ENCODE data around the gene PFKM.
A peak's percentile ranks its signal among the peaks of the same experiment; 100 is the strongest.
"Not testable (repeated sequence)": the region's sequence is repeated elsewhere in the genome, so short reads cannot be mapped to it uniquely, and the experiment has no call there.

PFKM gene

DNA sequence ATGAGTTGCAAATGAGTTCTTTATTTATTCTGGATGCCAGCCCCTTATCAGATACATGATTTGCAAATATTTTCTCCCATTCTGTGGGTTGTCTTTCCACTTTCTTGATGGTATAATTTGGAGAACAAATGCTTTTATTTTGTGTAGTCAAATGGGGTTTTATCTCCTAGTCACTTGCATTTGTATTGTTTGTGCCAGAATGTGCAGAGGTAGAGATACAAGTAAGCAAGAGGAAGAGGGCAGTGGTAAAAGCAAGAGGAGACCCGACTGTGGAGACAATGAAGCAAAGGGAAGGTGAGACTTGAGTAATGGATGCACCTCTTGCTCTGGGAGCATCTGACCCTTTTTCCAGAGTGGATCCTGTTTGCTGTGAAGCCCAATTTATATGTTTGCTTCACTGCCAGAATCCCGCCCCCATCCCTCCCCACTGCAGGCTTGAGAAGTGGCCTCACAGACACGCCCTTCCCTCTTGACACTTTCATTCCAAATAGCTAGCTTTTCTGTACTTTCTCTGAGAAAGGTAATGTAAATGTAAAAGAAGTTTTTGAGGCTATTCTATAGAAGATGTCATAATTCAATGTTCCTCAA, 786 bp upstream of the PFKM start:
- H3K4me3 ChIP-seq (ENCODE audit: low read length): peak overlapping the region; percentile 76
- H3K27me3 ChIP-seq (ENCODE audit: control insufficient read depth, insufficient read depth, low read length): no peaks in the 10 kb centered on the region
- peaks cover 17% of the 10 kb centered on the region for H3K4me1 ChIP-seq (ENCODE audit: control insufficient read depth, low read depth, low read length)
- H3K27ac ChIP-seq (ENCODE audit: low read length): no peak overlapping the region
- H3K36me3 ChIP-seq (ENCODE audit: control insufficient read depth, low read depth, low read length): peaks cover 11% of the 10 kb centered on the region
- no peaks in the 10 kb centered on the region for H3K9me3 ChIP-seq (ENCODE audit: control insufficient read depth, low read depth, low read length)
- H3K9ac ChIP-seq (ENCODE audit: low read length): no peak overlapping the region

DNA sequence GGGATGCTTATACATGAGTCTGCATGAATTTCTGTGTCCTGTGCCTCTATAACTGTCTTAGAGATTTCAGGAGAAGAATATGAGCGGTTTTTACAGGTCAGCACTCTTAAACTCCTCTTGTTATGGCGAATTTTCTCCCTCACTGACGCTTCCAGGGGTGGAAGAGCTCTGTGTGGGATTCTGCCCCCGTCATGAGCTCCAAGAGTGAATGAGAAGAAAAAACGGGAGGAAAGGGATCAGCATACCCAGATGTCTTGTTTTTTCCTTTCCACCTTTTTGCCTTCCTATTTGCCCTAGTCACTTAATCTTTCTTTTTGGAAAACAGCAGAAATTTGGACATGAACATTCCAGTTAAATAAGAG, 651 bp downstream of the PFKM start:
- Histone ChIP-seq H3K27me3 (ENCODE audit: control insufficient read depth, insufficient read depth, low read length) (no peaks in the 10 kb centered on the region), H3K27ac (ENCODE audit: low read length) (no peak overlapping the region)

DNA sequence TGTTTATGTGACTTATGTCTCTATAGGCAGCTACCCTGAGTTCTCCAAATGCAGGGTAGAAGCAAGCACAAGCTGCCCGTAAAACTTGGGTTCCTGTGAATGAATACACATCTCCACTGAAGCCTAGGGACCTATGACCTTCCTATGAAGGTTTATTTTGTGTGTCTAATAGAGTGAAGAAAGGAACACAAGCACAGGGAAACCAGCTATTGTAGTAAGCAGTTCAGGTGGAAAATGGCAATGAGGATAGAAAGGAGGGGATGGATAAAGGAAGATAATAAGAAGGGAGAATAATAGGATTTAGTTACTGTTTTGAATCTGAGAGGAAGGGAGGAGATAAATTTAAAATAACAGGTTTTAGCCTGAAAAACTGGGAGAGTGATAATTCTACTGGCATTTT, 2.4 kb downstream of the PFKM start:
- Histone ChIP-seq H3K4me3 (ENCODE audit: low read length) (no peak overlapping the region), H3K4me1 (ENCODE audit: control insufficient read depth, low read depth, low read length) (peaks cover 17% of the 10 kb centered on the region)

More for the DNA sequence above, 651 bp downstream of the PFKM start:
- peak overlapping the region; percentile 76 for H3K4me3 ChIP-seq (ENCODE audit: low read length)
- H3K9ac ChIP-seq (ENCODE audit: low read length): peak overlapping the region; percentile 63
- no peaks in the 10 kb centered on the region for H3K9me3 ChIP-seq (ENCODE audit: control insufficient read depth, low read depth, low read length)
- H3K4me1 ChIP-seq (ENCODE audit: control insufficient read depth, low read depth, low read length): peaks cover 17% of the 10 kb centered on the region
- H3K36me3 ChIP-seq (ENCODE audit: control insufficient read depth, low read depth, low read length): peaks cover 21% of the 10 kb centered on the region

DNA sequence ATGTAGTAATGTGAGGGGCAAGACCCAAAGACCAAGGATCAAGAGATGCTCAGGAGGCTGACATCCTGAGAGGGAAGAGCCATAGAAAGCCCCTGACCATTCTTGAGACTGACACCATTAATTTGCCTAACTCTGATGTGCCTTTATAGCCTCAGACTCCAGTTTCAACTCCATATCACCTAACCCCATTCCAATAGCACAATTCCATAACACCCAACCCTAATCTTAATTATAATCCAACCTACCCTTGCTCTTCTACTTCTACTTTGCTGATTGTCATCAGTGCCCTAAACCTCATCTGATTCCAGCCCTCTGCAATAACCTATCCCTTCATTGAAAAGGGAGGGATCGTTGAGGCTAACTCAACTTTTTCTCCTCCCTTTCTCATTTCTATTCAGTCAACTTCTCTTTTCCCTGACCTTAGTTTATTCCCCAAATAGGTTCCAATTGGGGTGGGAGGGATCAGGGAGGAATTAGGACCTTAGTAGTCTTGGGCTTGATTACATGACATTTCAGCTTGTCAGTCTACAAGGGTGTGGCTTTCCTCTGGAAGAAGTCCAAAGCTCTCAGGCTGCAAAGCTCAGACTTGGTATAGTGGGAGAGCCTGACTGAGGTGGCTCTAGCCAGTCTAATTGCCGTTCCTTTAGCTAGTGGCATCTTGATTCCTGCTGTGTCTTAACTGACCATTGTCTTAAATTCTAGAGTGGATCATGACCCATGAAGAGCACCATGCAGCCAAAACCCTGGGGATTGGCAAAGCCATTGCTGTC, 3.1 kb downstream of the PFKM start:
- H3K9me3 ChIP-seq (ENCODE audit: control insufficient read depth, low read depth, low read length): no peaks in the 10 kb centered on the region
- H3K4me1 ChIP-seq (ENCODE audit: control insufficient read depth, low read depth, low read length): peaks cover 17% of the 10 kb centered on the region
- no peak overlapping the region for H3K4me3 ChIP-seq (ENCODE audit: low read length)
- H3K9ac ChIP-seq (ENCODE audit: low read length): no peak overlapping the region
- peaks cover 34% of the 10 kb centered on the region for H3K36me3 ChIP-seq (ENCODE audit: control insufficient read depth, low read depth, low read length)
- H3K27me3 ChIP-seq (ENCODE audit: control insufficient read depth, insufficient read depth, low read length): no peaks in the 10 kb centered on the region
- H3K27ac ChIP-seq (ENCODE audit: low read length): no peak overlapping the region

More for the DNA sequence above, 2.4 kb downstream of the PFKM start:
- H3K27me3 ChIP-seq (ENCODE audit: control insufficient read depth, insufficient read depth, low read length): no peaks in the 10 kb centered on the region
- H3K9ac ChIP-seq (ENCODE audit: low read length): no peak overlapping the region
- peaks cover 28% of the 10 kb centered on the region for H3K36me3 ChIP-seq (ENCODE audit: control insufficient read depth, low read depth, low read length)
- H3K27ac ChIP-seq (ENCODE audit: low read length): no peak overlapping the region
- no peaks in the 10 kb centered on the region for H3K9me3 ChIP-seq (ENCODE audit: control insufficient read depth, low read depth, low read length)

DNA sequence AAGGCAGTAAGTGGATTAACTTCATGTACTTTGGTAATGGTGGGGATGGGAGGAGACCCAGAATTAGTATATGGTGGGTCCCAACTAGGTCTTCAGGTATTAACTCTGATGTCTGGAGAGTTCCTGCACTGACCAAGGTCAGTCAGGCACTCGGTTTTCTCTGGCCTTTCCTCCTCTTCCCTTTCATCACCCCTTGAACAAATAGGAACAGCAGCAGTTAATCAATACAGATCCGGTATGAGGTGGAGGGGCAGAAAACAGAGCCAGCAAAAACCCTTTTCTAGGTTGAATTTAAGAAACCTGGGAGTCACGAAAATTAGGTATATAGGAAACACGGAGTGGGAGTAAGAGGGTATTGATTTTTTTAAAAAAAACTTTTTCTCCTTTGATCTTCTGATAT, 4.0 kb downstream of the PFKM start:
- no peaks in the 10 kb centered on the region for H3K27me3 ChIP-seq (ENCODE audit: control insufficient read depth, insufficient read depth, low read length)
- H3K36me3 ChIP-seq (ENCODE audit: control insufficient read depth, low read depth, low read length): peaks cover 39% of the 10 kb centered on the region
- H3K4me1 ChIP-seq (ENCODE audit: control insufficient read depth, low read depth, low read length): peaks cover 16% of the 10 kb centered on the region
- no peak overlapping the region for H3K4me3 ChIP-seq (ENCODE audit: low read length)
- H3K27ac ChIP-seq (ENCODE audit: low read length): no peak overlapping the region
- H3K9ac ChIP-seq (ENCODE audit: low read length): no peak overlapping the region
- H3K9me3 ChIP-seq (ENCODE audit: control insufficient read depth, low read depth, low read length): no peaks in the 10 kb centered on the region

DNA sequence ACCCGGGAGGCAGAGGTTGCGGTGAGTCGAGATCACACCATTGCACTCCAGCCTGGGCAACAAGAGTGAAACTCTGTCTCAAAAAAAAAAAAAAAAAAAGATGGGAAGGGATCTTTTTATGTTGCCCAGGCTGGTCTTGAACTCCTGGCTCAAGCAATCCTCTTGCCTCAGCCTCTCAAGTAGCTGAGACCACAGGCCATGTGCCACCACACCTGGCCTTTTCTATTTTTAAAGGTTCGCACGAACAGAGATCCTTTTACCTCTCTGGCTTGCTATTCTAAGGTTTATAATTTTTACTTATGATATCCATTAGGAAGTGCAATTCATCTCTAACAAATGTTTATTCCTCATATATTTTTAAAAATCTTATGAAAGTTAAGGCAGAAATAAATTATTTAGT, 6.4 kb downstream of the PFKM start:
- H3K4me1 ChIP-seq (ENCODE audit: control insufficient read depth, low read depth, low read length); H3K27me3 ChIP-seq (ENCODE audit: control insufficient read depth, insufficient read depth, low read length); H3K9me3 ChIP-seq (ENCODE audit: control insufficient read depth, low read depth, low read length); H3K27ac ChIP-seq (ENCODE audit: low read length); H3K9ac ChIP-seq (ENCODE audit: low read length); H3K4me3 ChIP-seq (ENCODE audit: low read length): not testable (repeated sequence)
- H3K36me3 ChIP-seq (ENCODE audit: control insufficient read depth, low read depth, low read length): peaks cover 56% of the 10 kb centered on the region

DNA sequence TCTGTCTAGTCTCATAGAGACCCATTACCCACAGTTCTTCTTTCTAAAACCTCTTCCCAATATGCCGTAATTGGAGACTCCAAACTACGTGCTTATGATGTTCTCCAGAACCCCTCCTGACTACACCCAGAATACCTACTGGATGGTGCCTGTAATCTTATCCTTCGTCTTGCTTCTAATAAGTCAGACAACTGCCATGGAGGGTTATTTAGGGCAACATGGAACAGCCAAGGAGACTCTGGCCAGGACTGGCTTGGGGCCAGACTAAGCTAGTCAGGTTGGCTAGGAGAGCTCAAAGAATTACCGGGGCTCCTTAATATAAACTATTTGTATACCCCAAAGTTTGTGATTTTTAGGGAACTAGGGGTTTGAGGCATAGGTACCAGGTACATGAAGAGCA, 6.8 kb downstream of the PFKM start:
- H3K27me3 ChIP-seq (ENCODE audit: control insufficient read depth, insufficient read depth, low read length): no peaks in the 10 kb centered on the region
- H3K36me3 ChIP-seq (ENCODE audit: control insufficient read depth, low read depth, low read length): peaks cover 60% of the 10 kb centered on the region
- H3K9me3 ChIP-seq (ENCODE audit: control insufficient read depth, low read depth, low read length): no peaks in the 10 kb centered on the region
- no peaks in the 10 kb centered on the region for H3K4me1 ChIP-seq (ENCODE audit: control insufficient read depth, low read depth, low read length)
- no peak overlapping the region for H3K4me3 ChIP-seq (ENCODE audit: low read length)
- H3K27ac ChIP-seq (ENCODE audit: low read length): no peak overlapping the region
- no peak overlapping the region for H3K9ac ChIP-seq (ENCODE audit: low read length)

DNA sequence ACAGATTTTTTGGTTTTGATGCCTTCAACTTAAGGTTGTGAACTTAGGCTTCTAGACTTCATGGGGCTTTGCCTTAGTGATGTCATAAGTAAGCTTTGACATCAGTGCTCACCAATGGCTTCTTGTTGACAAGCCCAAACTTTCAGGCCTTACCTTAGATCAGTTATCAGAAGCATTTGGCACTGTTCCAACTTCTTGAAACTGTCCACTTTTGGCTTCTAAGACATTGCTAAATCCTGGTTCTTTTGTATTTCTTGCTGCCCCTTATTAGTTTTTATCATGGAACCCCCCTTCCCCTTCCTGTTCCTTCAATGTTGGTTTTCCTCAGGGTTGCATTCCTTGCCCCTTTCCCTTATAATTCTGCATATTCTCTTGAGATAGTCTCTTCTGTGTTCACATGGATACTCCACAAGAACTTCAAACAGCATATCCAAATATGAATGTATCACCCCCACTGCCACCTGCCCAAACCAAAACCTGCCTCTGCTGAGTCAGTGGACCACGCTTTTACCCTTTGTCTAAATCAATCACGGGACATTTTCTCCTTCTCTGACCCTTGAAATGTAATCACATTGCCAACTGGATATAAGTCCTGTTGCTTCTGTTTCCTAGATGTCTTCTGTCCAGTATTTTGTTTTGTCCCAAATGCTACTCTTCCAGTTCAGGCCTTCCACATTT, 7.9 kb downstream of the PFKM start:
- Histone ChIP-seq H3K4me3 (ENCODE audit: low read length) (no peak overlapping the region), H3K27me3 (ENCODE audit: control insufficient read depth, insufficient read depth, low read length) (no peaks in the 10 kb centered on the region), H3K4me1 (ENCODE audit: control insufficient read depth, low read depth, low read length) (no peaks in the 10 kb centered on the region), H3K36me3 (ENCODE audit: control insufficient read depth, low read depth, low read length) (peaks cover 71% of the 10 kb centered on the region), H3K27ac (ENCODE audit: low read length) (no peak overlapping the region), H3K9ac (ENCODE audit: low read length) (no peak overlapping the region), H3K9me3 (ENCODE audit: control insufficient read depth, low read depth, low read length) (no peaks in the 10 kb centered on the region)

DNA sequence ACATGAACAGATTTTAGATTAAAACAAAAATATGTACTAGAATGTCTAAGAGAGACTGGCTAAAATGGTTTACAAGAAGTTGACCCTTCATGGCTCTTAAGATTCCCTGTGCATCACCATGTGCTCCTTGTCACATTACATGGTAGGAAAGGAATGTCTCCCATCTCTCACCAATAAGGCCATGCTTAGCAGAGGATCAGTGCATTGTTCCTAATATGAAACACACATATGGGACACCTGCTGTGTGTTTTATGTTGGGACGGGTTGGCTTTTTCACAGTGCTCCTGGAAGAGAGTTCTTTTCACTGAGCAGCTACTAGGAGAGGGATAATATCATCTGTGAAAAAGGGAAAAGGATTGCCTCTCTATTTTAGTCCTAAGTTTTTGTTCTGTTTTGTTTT, 9.6 kb downstream of the PFKM start:
- Histone ChIP-seq H3K4me3 (ENCODE audit: low read length) (no peak overlapping the region), H3K27me3 (ENCODE audit: control insufficient read depth, insufficient read depth, low read length) (no peaks in the 10 kb centered on the region), H3K9me3 (ENCODE audit: control insufficient read depth, low read depth, low read length) (no peaks in the 10 kb centered on the region), H3K4me1 (ENCODE audit: control insufficient read depth, low read depth, low read length) (no peaks in the 10 kb centered on the region), H3K27ac (ENCODE audit: low read length) (no peak overlapping the region), H3K36me3 (ENCODE audit: control insufficient read depth, low read depth, low read length) (peaks cover 73% of the 10 kb centered on the region), H3K9ac (ENCODE audit: low read length) (no peak overlapping the region)

DNA sequence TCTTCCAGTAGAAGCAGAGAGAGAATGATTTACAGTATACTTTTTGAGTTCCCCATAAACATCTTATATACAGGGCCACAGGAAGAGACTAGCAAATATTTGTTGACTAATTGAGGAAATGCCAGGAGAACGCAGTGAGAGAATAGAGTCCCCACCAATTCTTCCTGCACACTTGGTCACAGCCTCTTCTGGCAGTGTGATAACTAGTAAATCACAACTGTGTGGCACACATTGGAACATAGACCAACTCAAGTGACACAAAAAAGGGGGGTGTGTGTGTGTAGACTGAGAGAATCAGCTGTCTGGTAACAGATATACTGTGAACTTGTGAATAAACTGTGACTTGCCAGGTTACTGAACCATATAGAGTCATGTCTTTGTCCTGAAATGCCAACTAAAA, 10.2 kb downstream of the PFKM start:
- Histone ChIP-seq H3K27ac (ENCODE audit: low read length) (no peak overlapping the region), H3K4me1 (ENCODE audit: control insufficient read depth, low read depth, low read length) (no peaks in the 10 kb centered on the region), H3K4me3 (ENCODE audit: low read length) (no peak overlapping the region), H3K9me3 (ENCODE audit: control insufficient read depth, low read depth, low read length) (no peaks in the 10 kb centered on the region), H3K36me3 (ENCODE audit: control insufficient read depth, low read depth, low read length) (peaks cover 76% of the 10 kb centered on the region), H3K9ac (ENCODE audit: low read length) (no peak overlapping the region), H3K27me3 (ENCODE audit: control insufficient read depth, insufficient read depth, low read length) (no peaks in the 10 kb centered on the region)

DNA sequence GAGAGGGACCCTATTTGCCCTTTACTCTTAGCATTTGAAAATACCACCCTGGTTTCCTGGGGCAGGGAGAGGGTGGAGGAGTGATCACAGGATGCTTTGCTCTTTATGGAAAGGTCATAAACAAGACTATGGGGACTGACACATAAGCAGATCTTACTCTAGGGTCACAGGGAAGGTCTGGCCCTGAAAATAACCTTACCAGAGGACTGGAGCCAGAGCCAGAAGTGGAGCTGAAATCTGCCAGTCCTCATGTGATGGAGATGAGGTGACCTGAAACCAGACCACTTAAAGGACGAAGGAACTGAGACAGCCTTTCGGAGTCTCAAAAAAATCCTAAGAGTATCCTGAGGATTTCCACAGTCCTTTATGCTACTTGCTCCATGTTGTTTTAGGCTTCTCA, 12.4 kb downstream of the PFKM start:
- peaks cover 79% of the 10 kb centered on the region for H3K36me3 ChIP-seq (ENCODE audit: control insufficient read depth, low read depth, low read length)
- no peak overlapping the region for H3K27ac ChIP-seq (ENCODE audit: low read length)

DNA sequence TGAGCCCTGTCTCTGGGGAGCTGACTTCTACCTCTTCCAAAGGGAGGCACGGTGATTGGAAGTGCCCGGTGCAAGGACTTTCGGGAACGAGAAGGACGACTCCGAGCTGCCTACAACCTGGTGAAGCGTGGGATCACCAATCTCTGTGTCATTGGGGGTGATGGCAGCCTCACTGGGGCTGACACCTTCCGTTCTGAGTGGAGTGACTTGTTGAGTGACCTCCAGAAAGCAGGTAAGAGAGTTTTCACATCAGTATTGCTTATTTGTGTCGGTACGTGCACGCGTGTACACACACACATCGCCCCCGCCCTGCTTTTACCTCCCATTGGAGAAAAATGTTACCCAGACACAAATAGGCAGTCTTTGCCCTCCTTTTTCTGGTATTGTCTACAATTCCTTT, 13.7 kb downstream of the PFKM start:
- Histone ChIP-seq H3K9ac (ENCODE audit: low read length) (no peak overlapping the region), H3K36me3 (ENCODE audit: control insufficient read depth, low read depth, low read length) (peaks cover 76% of the 10 kb centered on the region), H3K27ac (ENCODE audit: low read length) (no peak overlapping the region), H3K4me1 (ENCODE audit: control insufficient read depth, low read depth, low read length) (no peaks in the 10 kb centered on the region), H3K27me3 (ENCODE audit: control insufficient read depth, insufficient read depth, low read length) (no peaks in the 10 kb centered on the region), H3K9me3 (ENCODE audit: control insufficient read depth, low read depth, low read length) (no peaks in the 10 kb centered on the region), H3K4me3 (ENCODE audit: low read length) (no peak overlapping the region)

More for the DNA sequence above, 12.4 kb downstream of the PFKM start:
- no peaks in the 10 kb centered on the region for H3K9me3 ChIP-seq (ENCODE audit: control insufficient read depth, low read depth, low read length)
- H3K4me1 ChIP-seq (ENCODE audit: control insufficient read depth, low read depth, low read length): no peaks in the 10 kb centered on the region
- no peaks in the 10 kb centered on the region for H3K27me3 ChIP-seq (ENCODE audit: control insufficient read depth, insufficient read depth, low read length)
- no peak overlapping the region for H3K4me3 ChIP-seq (ENCODE audit: low read length)
- no peak overlapping the region for H3K9ac ChIP-seq (ENCODE audit: low read length)

All from iPS-18a (cell line).